HT-29 (cell line): ENCODE results near the gene GATA5. TPM values are rescaled to one million over a fixed set of nuclear protein-coding genes. Genes with fewer than 3 reads are reported as not detected.

ENCODE experiments used
- DNase-seq: peaks from one replicate; pipeline ENCODE4 v3.0.0-alpha.2; 2015; ENCODE audit warnings: low spot score
- total RNA-seq: library from RNA; depleted of rRNA; stranded (reverse); fragments of >200 nt; shearing (Covaris generic); gene quantifications from 2 replicates; pipeline ENCODE4 v1.2.3, GENCODE V29; 2014

The GATA5 gene
- total RNA-seq, 1 experiment from 2014 or later = 0.05 TPM

- DNase-seq = no peak
Observed at GRCh38 chr20:62488470-62488869, 12.7 kb upstream of the GATA5 start.

GRCh38 chr20:62487561-62488354 lies 12.0 kb upstream of the GATA5 start:
- no peak for DNase-seq

- DNase-seq = no peak
Observed at GRCh38 chr20:62487118-62487517, 11.3 kb upstream of the GATA5 start.

- DNase-seq = no peak
Observed at GRCh38 chr20:62486484-62486883, 10.7 kb upstream of the GATA5 start.

GRCh38 chr20:62485701-62486089 lies 9.9 kb upstream of the GATA5 start:
- no peak for DNase-seq

GRCh38 chr20:62485062-62485700 lies 9.4 kb upstream of the GATA5 start:
- DNase-seq = peak; percentile 88

- DNase-seq = no peak
Observed at GRCh38 chr20:62484478-62484877, 8.7 kb upstream of the GATA5 start.

- peak; percentile 57 for DNase-seq
Observed at GRCh38 chr20:62483613-62484458, 8.0 kb upstream of the GATA5 start.

- no peak for DNase-seq
Observed at GRCh38 chr20:62482974-62483373, 7.2 kb upstream of the GATA5 start.

GRCh38 chr20:62482146-62482809 lies 6.5 kb upstream of the GATA5 start:
- no peak for DNase-seq

- DNase-seq = no peak
Observed at GRCh38 chr20:62481425-62482145, 5.8 kb upstream of the GATA5 start.

GRCh38 chr20:62480318-62480717 lies 4.5 kb upstream of the GATA5 start:
- DNase-seq = no peak

- DNase-seq = no peak
Observed at GRCh38 chr20:62479656-62480055, 3.9 kb upstream of the GATA5 start.

- no peak for DNase-seq
Observed at GRCh38 chr20:62479156-62479555, 3.4 kb upstream of the GATA5 start.

GRCh38 chr20:62477669-62478455 lies 2.1 kb upstream of the GATA5 start:
- peak; percentile 32 for DNase-seq

- DNase-seq = no peak
Observed at GRCh38 chr20:62476056-62476838, 452 bp upstream of the GATA5 start.

GRCh38 chr20:62475027-62475771 lies 596 bp downstream of the GATA5 start:
- DNase-seq = no peak

GRCh38 chr20:62474604-62475026 lies 1.2 kb downstream of the GATA5 start:
- no peak for DNase-seq
